Lower lobe of right lung (tissue), 2 donors: ENCODE measurements around the gene CMTM5. TPM values are rescaled to one million over a fixed set of nuclear protein-coding genes. Genes with fewer than 3 reads are reported as not detected.

Source experiments
- ATAC-seq, 2 donors: fragments of 200-7000 bp; cut with Tn5 transposase; one replicate each; pipeline ENCODE4 v1.9.1; 2020 to 2022; ENCODE audit warnings: mild to moderate bottlenecking in 2 of 2, moderate library complexity in 2 of 2
- DNase-seq: peaks from one replicate; pipeline ENCODE4 v3.0.0-alpha.2; 2020
- H3K27ac ChIP-seq: fragments of 200-600 bp; one replicate; pipeline ENCODE4 v1.8.0; 2022
- H3K27me3 ChIP-seq: fragments of 200-600 bp; one replicate; pipeline ENCODE4 v1.8.0; 2022; ENCODE audit warnings: low read depth
- H3K36me3 ChIP-seq: fragments of 200-600 bp; one replicate; pipeline ENCODE4 v1.8.0; 2022; ENCODE audit warnings: mild to moderate bottlenecking
- H3K4me1 ChIP-seq: fragments of 200-600 bp; one replicate; pipeline ENCODE4 v1.8.0; 2022
- H3K4me3 ChIP-seq: fragments of 200-600 bp; one replicate; pipeline ENCODE4 v1.8.0; 2022; ENCODE audit warnings: mild to moderate bottlenecking
- H3K9me3 ChIP-seq: fragments of 200-600 bp; one replicate; pipeline ENCODE4 v1.8.0; 2022
- intact Hi-C: fragments of 100-400 bp; cut with DNase I; formaldehyde crosslinking; loops from one replicate; pipeline ENCODE4 v1.11.0; 2022
- total RNA-seq: library from RNA; stranded (reverse); fragmentation: NEBNext Ultra II Directional; extraction: Animal tissue kit (Norgen Biotek cat#: 25700); gene quantifications from one replicate; pipeline ENCODE4 v1.2.1, GENCODE V29; 2021
- TF ChIP-seq, protein P1 (sequence below): fragments of 200-600 bp; IDR thresholded peaks from one replicate; pipeline ENCODE4 v1.8.0; 2022; ENCODE audit warnings: antibody characterized with exemption, mild to moderate bottlenecking
- donor health status: DM: no; HTN: yes; CAD: no; lungs with severe emphysema.

CMTM5 gene
- total RNA-seq, 1 donor from 2014 or later: 1.4 TPM

DNA sequence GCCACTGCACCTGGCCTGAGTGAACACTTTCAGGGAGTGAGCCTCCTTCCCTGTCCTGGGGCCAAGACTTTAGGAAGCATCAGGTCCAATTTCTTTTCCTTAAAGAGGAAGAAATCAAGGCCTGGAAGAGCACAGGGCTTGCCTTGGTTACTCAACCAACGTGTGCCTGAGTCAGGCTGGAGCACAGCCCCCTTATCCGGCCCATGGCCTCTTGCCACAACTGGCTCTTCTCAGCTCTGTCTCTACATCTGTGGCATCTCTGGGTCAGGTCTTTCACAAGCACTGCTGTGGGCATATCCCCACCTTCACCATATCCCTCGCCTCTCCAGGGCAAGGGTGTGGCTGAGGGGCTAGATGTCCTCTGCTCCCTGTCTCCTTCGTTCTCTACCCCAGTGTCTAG, 24.4 kb downstream of the CMTM5 start:
- Histone ChIP-seq H3K4me3 (no peak overlapping the region), H3K4me1 (no peaks in the 10 kb centered on the region), H3K27me3 (no peaks in the 10 kb centered on the region), H3K27ac (no peak overlapping the region), H3K9me3 (no peaks in the 10 kb centered on the region), H3K36me3 (no peaks in the 10 kb centered on the region)
- no peak for ATAC-seq
- DNase-seq: no peak
- intact Hi-C loops: no loop called here
- TF ChIP-seq, protein P1, sequence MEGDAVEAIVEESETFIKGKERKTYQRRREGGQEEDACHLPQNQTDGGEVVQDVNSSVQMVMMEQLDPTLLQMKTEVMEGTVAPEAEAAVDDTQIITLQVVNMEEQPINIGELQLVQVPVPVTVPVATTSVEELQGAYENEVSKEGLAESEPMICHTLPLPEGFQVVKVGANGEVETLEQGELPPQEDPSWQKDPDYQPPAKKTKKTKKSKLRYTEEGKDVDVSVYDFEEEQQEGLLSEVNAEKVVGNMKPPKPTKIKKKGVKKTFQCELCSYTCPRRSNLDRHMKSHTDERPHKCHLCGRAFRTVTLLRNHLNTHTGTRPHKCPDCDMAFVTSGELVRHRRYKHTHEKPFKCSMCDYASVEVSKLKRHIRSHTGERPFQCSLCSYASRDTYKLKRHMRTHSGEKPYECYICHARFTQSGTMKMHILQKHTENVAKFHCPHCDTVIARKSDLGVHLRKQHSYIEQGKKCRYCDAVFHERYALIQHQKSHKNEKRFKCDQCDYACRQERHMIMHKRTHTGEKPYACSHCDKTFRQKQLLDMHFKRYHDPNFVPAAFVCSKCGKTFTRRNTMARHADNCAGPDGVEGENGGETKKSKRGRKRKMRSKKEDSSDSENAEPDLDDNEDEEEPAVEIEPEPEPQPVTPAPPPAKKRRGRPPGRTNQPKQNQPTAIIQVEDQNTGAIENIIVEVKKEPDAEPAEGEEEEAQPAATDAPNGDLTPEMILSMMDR: no peak

DNA sequence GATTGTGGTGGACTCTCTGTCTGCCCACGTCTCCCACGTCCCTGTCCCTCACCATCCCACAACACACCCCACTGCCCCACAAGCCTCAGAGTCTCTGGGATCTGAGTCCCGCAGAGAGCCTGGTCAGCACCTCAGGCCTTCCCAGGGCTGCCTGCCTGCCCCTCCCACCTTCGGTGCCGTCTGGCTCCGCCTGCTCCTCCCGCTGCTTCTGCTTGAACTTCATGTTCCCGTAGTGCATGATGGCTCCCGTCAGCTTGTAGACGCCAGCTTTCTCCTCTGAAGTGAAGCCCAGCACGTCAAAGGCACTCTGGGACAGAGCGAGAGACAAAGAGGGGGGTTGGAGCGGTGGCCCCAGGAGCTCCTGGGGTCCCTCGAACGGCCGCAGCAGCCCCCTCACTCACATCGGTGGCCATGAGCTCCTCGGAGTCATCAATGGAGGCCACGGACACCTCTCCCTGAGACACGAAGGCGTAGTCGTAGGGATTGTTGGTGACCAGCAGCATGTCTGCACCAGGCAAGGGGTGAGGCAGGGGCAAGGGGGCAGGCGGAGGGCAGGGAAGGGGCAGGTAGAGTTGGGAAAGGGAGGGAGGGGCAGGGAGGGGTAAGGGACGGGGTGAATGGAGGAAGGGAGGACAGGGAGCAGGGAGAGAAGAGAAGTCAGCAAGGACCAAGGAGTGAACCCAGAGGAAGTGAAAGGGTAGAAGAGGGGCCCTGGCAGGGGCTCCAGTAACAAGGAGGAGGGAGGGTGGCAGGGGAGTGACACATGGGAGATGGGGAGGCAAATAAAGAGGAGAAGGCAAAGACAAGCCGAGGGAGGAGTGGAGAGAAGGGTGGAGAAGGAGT, 25.7 kb downstream of the CMTM5 start:
- no peak for ATAC-seq
- no peak overlapping the region for H3K27ac ChIP-seq
- TF ChIP-seq, protein P1: no peak

DNA sequence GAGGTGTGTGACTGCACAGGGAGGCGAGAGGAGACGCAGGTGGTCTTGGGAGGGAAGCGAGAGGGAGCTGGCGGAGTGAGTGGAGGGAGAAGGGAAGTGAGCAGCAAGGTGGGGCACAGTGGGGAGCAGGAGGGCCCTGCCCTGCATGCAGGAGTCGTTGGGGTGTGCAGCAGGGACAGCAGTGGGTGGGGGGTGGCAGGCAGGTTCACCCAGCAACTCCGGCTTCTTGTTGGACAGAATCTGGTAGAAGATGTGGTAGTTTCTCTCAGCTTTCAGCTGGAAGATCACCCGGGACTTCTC, 26.2 kb downstream of the CMTM5 start:
- TF ChIP-seq, protein P1: no peak
- intact Hi-C loops: no loop called here
- Histone ChIP-seq H3K27ac (no peak overlapping the region), H3K4me3 (no peak overlapping the region), H3K36me3 (no peaks in the 10 kb centered on the region), H3K9me3 (no peaks in the 10 kb centered on the region), H3K27me3 (no peaks in the 10 kb centered on the region), H3K4me1 (no peaks in the 10 kb centered on the region)
- DNase-seq (no peak), ATAC-seq (no peak)

More for the DNA sequence above, 25.7 kb downstream of the CMTM5 start:
- intact Hi-C loops: no loop called here
- DNase-seq: no peak
- Histone ChIP-seq H3K27me3 (no peaks in the 10 kb centered on the region), H3K4me1 (no peaks in the 10 kb centered on the region), H3K9me3 (no peaks in the 10 kb centered on the region), H3K4me3 (no peak overlapping the region), H3K36me3 (no peaks in the 10 kb centered on the region)

DNA sequence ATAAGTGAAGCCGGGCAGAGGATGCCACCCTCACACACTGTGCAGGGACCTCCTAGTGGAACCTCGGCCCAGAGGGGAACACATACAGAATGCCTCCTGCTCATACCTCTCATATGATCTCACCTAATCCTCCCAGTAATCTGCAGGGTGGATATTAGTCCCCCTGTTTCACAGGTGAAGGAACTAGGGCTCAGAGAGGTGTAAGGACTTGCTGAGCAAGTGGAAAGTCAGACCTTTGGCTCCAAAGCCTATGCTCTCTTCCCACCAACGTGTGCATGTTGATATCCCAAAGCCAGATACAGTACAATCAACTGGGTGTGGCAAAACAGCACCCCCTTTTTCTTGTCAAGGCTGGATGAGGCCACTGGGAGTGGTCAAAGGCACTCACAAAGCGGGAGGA, 27.1 kb downstream of the CMTM5 start:
- Histone ChIP-seq H3K4me3 (no peak overlapping the region), H3K4me1 (no peaks in the 10 kb centered on the region), H3K36me3 (no peaks in the 10 kb centered on the region), H3K27ac (no peak overlapping the region), H3K9me3 (no peaks in the 10 kb centered on the region), H3K27me3 (no peaks in the 10 kb centered on the region)
- no peak for DNase-seq
- intact Hi-C loops: no loop called here
- no peak for ATAC-seq
- TF ChIP-seq, protein P1: no peak

DNA sequence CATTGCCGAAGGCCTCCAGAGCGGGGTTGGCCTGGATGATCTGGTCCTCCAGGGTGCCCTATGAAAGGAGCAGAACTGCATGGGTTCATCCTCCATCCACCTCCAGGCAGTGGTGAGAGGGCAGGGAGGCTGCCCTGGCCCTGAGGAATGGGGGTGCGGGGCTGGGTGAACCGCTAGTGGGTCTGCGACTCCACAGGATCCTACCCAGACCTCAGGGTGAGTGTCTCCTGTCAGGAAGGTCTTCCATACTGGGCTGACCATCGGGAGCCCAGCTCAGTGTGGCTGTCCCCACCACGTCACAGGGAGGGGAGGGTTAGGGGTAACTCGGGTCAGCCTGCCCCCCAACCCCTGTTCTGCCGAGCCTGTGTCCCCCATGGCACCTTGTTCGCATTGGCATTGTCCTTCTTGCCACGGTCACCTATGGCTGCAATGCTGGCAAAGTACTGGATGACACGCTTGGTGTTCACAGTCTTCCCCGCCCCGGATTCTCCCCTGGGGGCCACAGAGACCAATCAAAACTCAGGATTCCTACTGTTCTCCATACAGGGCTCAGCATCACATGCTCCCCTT, 27.6 kb downstream of the CMTM5 start:
- TF ChIP-seq, protein P1: no peak
- ATAC-seq: no peak
- Histone ChIP-seq H3K27me3 (no peaks in the 10 kb centered on the region), H3K36me3 (no peaks in the 10 kb centered on the region), H3K4me1 (no peaks in the 10 kb centered on the region), H3K27ac (no peak overlapping the region), H3K4me3 (no peak overlapping the region), H3K9me3 (no peaks in the 10 kb centered on the region)
- intact Hi-C loops: no loop called here
- no peak for DNase-seq
